SK-N-SH (cell line): Measurements from ENCODE around the gene CHD2. TPM values are rescaled to one million over a fixed set of nuclear protein-coding genes. Genes with fewer than 3 reads are reported as not detected.

Experiments used
- CTCF ChIA-PET: fragments of 300-600, 350-600 bp; formaldehyde crosslinking; extraction: SDS; loops from one replicate; lab custom pipeline; 2021; lab: Yijun Ruan, JAX
- POLR2A ChIA-PET: fragments of 350-600 bp; sonication (Branson Sonifier 250); formaldehyde crosslinking; extraction: SDS; loops from one replicate; lab custom pipeline; 2020; ENCODE audit warnings: antibody characterized with exemption, inconsistent platforms; lab: Yijun Ruan, JAX
- DNase-seq: peaks from one replicate; pipeline ENCODE4 v3.0.0; 2012
- H2AFZ ChIP-seq: fragments of 200-600 bp; sonication (generic); 2 replicates; pipeline ENCODE4 v1.8.1; 2016; ENCODE audit warnings: antibody characterized with exemption, mild to moderate bottlenecking, low read depth
- H3F3A ChIP-seq: fragments of 200-600 bp; sonication (generic); replicated peaks from 2 replicates; pipeline ENCODE3; 2016; ENCODE audit warnings: antibody characterized with exemption, mild to moderate bottlenecking; ENCODE audit not compliant: insufficient read depth
- H3K27ac ChIP-seq, 2 experiments: fragments of 200-500 bp in 1 of 2; fragments of 200-600 bp in 1 of 2; sonication (Bioruptor generic) in 1 of 2; sonication (generic), shearing (Covaris generic) in 1 of 2; 2 replicates each; pipeline versions ENCODE4 v1.5.1 to v1.6.1; 2014 to 2016; ENCODE audit warnings: low read depth in 2 of 2, inconsistent platforms in 1 of 2, low read length in 1 of 2, mild to moderate bottlenecking in 1 of 2, mixed read lengths in 1 of 2
- H3K27me3 ChIP-seq: fragments of 200-600 bp; sonication (generic), shearing (Covaris generic); 2 replicates; pipeline ENCODE4 v1.6.1; 2016; ENCODE audit warnings: mixed run types; ENCODE audit not compliant: insufficient read depth
- H3K36me3 ChIP-seq, 2 experiments: fragments of 200-500 bp in 1 of 2; fragments of 200-600 bp in 1 of 2; sonication (Bioruptor generic) in 1 of 2; sonication (generic) in 1 of 2; replicated peaks in 1 of 2; 2 replicates each; pipeline versions ENCODE3 to v1.5.1; 2014 to 2016; ENCODE audit warnings: low read length in 1 of 2, mild to moderate bottlenecking in 1 of 2; ENCODE audit not compliant: insufficient read depth in 2 of 2, control insufficient read depth in 1 of 2
- H3K4me1 ChIP-seq, 2 experiments: fragments of 200-500 bp in 1 of 2; fragments of 200-600 bp in 1 of 2; sonication (Bioruptor generic) in 1 of 2; sonication (generic), shearing (Covaris generic) in 1 of 2; 2 replicates each; pipeline versions ENCODE4 v1.5.1 to v1.6.1; 2014 to 2016; ENCODE audit warnings: low read depth in 1 of 2, low read length in 1 of 2, mixed run types in 1 of 2; ENCODE audit not compliant: insufficient read depth in 2 of 2, control insufficient read depth in 1 of 2
- H3K4me2 ChIP-seq: fragments of 200-600 bp; sonication (generic), shearing (Covaris generic); 2 replicates; pipeline ENCODE4 v1.6.1; 2017; ENCODE audit warnings: mixed run types
- H3K4me3 ChIP-seq, 2 experiments: fragments of 200-500 bp in 1 of 2; fragments of 200-600 bp in 1 of 2; sonication (Bioruptor generic) in 1 of 2; sonication (generic), shearing (Covaris generic) in 1 of 2; 2 replicates each; pipeline versions ENCODE4 v1.5.1 to v1.8.1; 2014 to 2016; ENCODE audit warnings: low read depth in 2 of 2, inconsistent platforms in 1 of 2, low read length in 1 of 2, mild to moderate bottlenecking in 1 of 2, mixed read lengths in 1 of 2, moderate library complexity in 1 of 2
- H3K79me2 ChIP-seq: fragments of 200-600 bp; sonication (generic); 2 replicates; pipeline ENCODE4 v1.8.1; 2017; ENCODE audit warnings: mild to moderate bottlenecking; ENCODE audit not compliant: insufficient read depth
- H3K9ac ChIP-seq: fragments of 200-600 bp; sonication (generic); 2 replicates; pipeline ENCODE4 v1.6.1; 2017; ENCODE audit warnings: mixed run types
- H3K9me2 ChIP-seq: fragments of 200-600 bp; sonication (generic); 2 replicates; pipeline ENCODE4 v1.6.1; 2017; ENCODE audit warnings: mixed run types
- H3K9me3 ChIP-seq: fragments of 200-600 bp; sonication (generic); 2 replicates; pipeline ENCODE4 v1.6.1; 2017; ENCODE audit warnings: mixed run types, mild to moderate bottlenecking, moderate library complexity
- H4K20me1 ChIP-seq: fragments of 200-600 bp; sonication (generic); 2 replicates; pipeline ENCODE4 v1.6.1; 2017; ENCODE audit warnings: mild to moderate bottlenecking, mixed run types; ENCODE audit not compliant: insufficient read depth
- FOSL2 ChIP-seq: IDR thresholded peaks from 2 replicates; pipeline ENCODE4 v1.4.0; 2012; ENCODE audit warnings: low read depth, mild to moderate bottlenecking, moderate library complexity, borderline replicate concordance
- FOXJ3 ChIP-seq: sonication (generic); formaldehyde crosslinking; IDR thresholded peaks from 2 replicates; pipeline ENCODE4 v1.5.1; 2020; ENCODE audit warnings: mild to moderate bottlenecking, missing genetic modification reagents
- FOXM1 ChIP-seq: IDR thresholded peaks from 2 replicates; pipeline ENCODE4 v1.4.0; 2012; ENCODE audit warnings: low read depth, mild to moderate bottlenecking
- GABPA ChIP-seq: IDR thresholded peaks from 2 replicates; pipeline ENCODE4 v1.4.0; 2012; ENCODE audit warnings: low read depth, mild to moderate bottlenecking
- GATA2 ChIP-seq: sonication (generic); formaldehyde crosslinking; IDR thresholded peaks from 2 replicates; pipeline ENCODE4 v1.5.0; 2020; ENCODE audit warnings: mild to moderate bottlenecking, missing genetic modification reagents
- NFIC ChIP-seq: IDR thresholded peaks from 2 replicates; pipeline ENCODE4 v1.4.0; 2012; ENCODE audit warnings: borderline replicate concordance
- POLR2AphosphoS5 ChIP-seq: IDR thresholded peaks from 2 replicates; pipeline ENCODE4 v1.6.1; 2012; ENCODE audit warnings: low read depth, low read length
- RAD21 ChIP-seq: IDR thresholded peaks from 2 replicates; pipeline ENCODE4 v1.6.1; 2012; ENCODE audit warnings: mild to moderate bottlenecking, low read length
- RXRA ChIP-seq: IDR thresholded peaks from 2 replicates; pipeline ENCODE4 v1.4.0; 2012; ENCODE audit warnings: low read depth, mild to moderate bottlenecking, borderline replicate concordance
- SMC3 ChIP-seq: IDR thresholded peaks from 2 replicates; pipeline ENCODE4 v1.6.1; 2012; ENCODE audit warnings: low read depth, low read length, improper control_type of control experiment
- TEAD4 ChIP-seq: IDR thresholded peaks from 2 replicates; pipeline ENCODE4 v1.4.0; 2012; ENCODE audit warnings: mild to moderate bottlenecking, borderline replicate concordance; ENCODE audit not compliant: insufficient read depth
- YY1 ChIP-seq: IDR thresholded peaks from 2 replicates; pipeline ENCODE4 v1.4.0; 2012; ENCODE audit warnings: low read depth, mild to moderate bottlenecking
- WGBS: methylation state at CpG from one replicate; pipeline ENCODE4 v1.1.6; 2017; ENCODE audit warnings: low lambda C conversion rate; 5-methylcytosine and 5-hydroxymethylcytosine counted together
- polyA plus RNA-seq, 3 experiments: library from polyadenylated mRNA; depleted of rRNA; stranded (reverse); fragments of >200 nt; gene quantifications; 2 replicates each; pipeline ENCODE4 v1.2.3, GENCODE V29; 2012
- TF ChIP-seq, protein P1 (sequence below): fragments of 200-600 bp; sonication (generic); IDR thresholded peaks from 2 replicates; pipeline ENCODE4 v1.6.1; 2017; ENCODE audit warnings: antibody characterized with exemption, mild to moderate bottlenecking, moderate library complexity
- TF ChIP-seq, protein P2 (sequence below): IDR thresholded peaks from 2 replicates; pipeline ENCODE4 v1.4.0; 2012; ENCODE audit warnings: low read depth
- TF ChIP-seq, protein P3 (sequence below): fragments of 150-350 bp; IDR thresholded peaks from 2 replicates; pipeline ENCODE4 v1.6.1; 2017; ENCODE audit warnings: antibody characterized with exemption, low read length, low read depth, borderline replicate concordance

The CHD2 gene
- polyA plus RNA-seq, 1 of the 3 experiments (the other 2 are of a cell fraction): 25.3 TPM

DNA sequence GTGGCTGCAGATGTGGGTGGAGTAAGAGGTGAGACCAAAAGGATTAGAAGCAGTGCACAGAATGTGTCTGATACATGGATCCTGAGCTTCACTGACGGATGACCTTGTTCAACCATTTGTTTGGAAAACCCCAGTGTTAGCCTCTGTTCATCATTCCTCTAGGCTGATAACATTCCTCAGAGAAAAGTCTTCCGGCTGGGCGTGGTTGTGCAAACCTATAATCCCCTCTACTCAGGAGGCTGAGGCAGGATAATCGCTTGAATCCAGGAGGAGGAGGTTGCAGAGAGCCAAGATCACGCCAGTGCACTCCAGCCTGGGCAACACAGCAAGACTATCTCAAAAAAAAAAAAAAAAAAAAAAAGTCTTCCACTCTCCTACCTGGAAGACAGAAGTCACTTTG, 23.1 kb upstream of the CHD2 start:
- Histone ChIP-seq H3F3A (no peaks in the 10 kb centered on the region), H3K4me3 (no peak overlapping the region), H2AFZ (no peak overlapping the region), H3K9me3 (no peaks in the 10 kb centered on the region), H3K9ac (no peak overlapping the region), H3K27ac (no peak overlapping the region), H4K20me1 (no peaks in the 10 kb centered on the region), H3K27me3 (no peaks in the 10 kb centered on the region)
- 80% methylated on average over 5 of the region's 5 CpGs for WGBS
- TF ChIP-seq RAD21 (no peak), TEAD4 (no peak), RXRA (no peak), YY1 (no peak)
- TF ChIP-seq, protein P1, sequence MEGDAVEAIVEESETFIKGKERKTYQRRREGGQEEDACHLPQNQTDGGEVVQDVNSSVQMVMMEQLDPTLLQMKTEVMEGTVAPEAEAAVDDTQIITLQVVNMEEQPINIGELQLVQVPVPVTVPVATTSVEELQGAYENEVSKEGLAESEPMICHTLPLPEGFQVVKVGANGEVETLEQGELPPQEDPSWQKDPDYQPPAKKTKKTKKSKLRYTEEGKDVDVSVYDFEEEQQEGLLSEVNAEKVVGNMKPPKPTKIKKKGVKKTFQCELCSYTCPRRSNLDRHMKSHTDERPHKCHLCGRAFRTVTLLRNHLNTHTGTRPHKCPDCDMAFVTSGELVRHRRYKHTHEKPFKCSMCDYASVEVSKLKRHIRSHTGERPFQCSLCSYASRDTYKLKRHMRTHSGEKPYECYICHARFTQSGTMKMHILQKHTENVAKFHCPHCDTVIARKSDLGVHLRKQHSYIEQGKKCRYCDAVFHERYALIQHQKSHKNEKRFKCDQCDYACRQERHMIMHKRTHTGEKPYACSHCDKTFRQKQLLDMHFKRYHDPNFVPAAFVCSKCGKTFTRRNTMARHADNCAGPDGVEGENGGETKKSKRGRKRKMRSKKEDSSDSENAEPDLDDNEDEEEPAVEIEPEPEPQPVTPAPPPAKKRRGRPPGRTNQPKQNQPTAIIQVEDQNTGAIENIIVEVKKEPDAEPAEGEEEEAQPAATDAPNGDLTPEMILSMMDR: no peak
- TF ChIP-seq, all 33 proteins: peak for 0
- no peak overlapping the region for H3K4me2 ChIP-seq
- POLR2A ChIA-PET: no interaction called here
- H3K4me1 ChIP-seq: peaks cover 4% of the 10 kb centered on the region in 2 experiments; a peak in 2 of 4 replicates
- H3K9me2 ChIP-seq: no peaks in the 10 kb centered on the region
- H3K36me3 ChIP-seq: no peaks in the 10 kb centered on the region
- CTCF ChIA-PET: interaction anchor here (1.0 kb wide), 1 partner anchor 1243 kb away, joined by 3 read pairs; no protein-coding TSS in a partner anchor
- DNase-seq: no peak
- no peaks in the 10 kb centered on the region for H3K79me2 ChIP-seq

DNA sequence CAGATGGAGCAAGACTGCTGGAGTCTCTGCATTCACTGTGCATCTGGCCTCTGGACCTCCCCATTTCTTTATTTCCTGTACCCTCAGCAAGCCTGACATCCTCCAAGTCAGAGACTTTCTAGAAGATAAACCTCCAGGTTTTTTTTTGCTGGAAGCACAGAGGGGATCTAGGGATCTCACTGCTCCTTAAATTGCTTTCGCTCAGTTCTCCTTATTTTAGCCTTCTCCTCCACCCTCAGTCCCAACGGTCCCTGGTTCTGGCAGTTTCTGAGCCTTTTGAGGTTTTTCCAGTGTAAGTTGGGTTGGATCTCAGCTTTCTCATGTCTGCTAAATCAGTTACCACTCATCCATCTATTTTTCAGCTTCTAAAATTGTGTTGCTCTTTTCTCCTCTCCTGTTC, 22.7 kb upstream of the CHD2 start:
- Histone ChIP-seq H3K79me2 (no peaks in the 10 kb centered on the region), H3K36me3 (no peaks in the 10 kb centered on the region), H3K9me3 (no peaks in the 10 kb centered on the region), H2AFZ (peak overlapping the region; percentile 51; the same call in 1 of the 2 replicates), H3K27me3 (no peaks in the 10 kb centered on the region), H3F3A (no peaks in the 10 kb centered on the region), H3K27ac (no peak overlapping the region), H3K4me2 (no peak overlapping the region), H3K9me2 (no peaks in the 10 kb centered on the region), H4K20me1 (no peaks in the 10 kb centered on the region), H3K4me1 (peaks cover 4 to 5% of the 10 kb centered on the region in 2 experiments; a peak in 2 of 4 replicates), H3K4me3 (no peak overlapping the region), H3K9ac (no peak overlapping the region)
- POLR2A ChIA-PET: no interaction called here
- no peak for TF ChIP-seq FOSL2
- TF ChIP-seq GATA2 (CRISPR knock-in tag): no peak
- TF ChIP-seq POLR2AphosphoS5: no peak
- TF ChIP-seq SMC3: no peak
- no peak for TF ChIP-seq FOXJ3 (CRISPR knock-in tag)
- TF ChIP-seq GABPA: no peak
- TF ChIP-seq, protein P2, sequence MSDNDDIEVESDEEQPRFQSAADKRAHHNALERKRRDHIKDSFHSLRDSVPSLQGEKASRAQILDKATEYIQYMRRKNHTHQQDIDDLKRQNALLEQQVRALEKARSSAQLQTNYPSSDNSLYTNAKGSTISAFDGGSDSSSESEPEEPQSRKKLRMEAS: no peak
- no peak for TF ChIP-seq RXRA
- no peak for TF ChIP-seq FOXM1
- no peak for TF ChIP-seq TEAD4
- TF ChIP-seq RAD21: no peak
- TF ChIP-seq NFIC: no peak
- TF ChIP-seq, protein P3, sequence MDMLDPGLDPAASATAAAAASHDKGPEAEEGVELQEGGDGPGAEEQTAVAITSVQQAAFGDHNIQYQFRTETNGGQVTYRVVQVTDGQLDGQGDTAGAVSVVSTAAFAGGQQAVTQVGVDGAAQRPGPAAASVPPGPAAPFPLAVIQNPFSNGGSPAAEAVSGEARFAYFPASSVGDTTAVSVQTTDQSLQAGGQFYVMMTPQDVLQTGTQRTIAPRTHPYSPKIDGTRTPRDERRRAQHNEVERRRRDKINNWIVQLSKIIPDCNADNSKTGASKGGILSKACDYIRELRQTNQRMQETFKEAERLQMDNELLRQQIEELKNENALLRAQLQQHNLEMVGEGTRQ: no peak
- no peak for DNase-seq
- 96% methylated on average over 2 of the region's 2 CpGs for WGBS
- CTCF ChIA-PET: no interaction called here
